Measurements from ENCODE around the gene BBS9. TPM values are rescaled to one million over a fixed set of nuclear protein-coding genes. Genes with fewer than 3 reads are reported as not detected.

The BBS9 gene
- total and polyA plus RNA-seq, 9 of the 15 experiments (the other 6 are each of a cell fraction or from before 2014, with no cell fraction given): 0.77 to 3.3 (median 2.4) TPM

DNA sequence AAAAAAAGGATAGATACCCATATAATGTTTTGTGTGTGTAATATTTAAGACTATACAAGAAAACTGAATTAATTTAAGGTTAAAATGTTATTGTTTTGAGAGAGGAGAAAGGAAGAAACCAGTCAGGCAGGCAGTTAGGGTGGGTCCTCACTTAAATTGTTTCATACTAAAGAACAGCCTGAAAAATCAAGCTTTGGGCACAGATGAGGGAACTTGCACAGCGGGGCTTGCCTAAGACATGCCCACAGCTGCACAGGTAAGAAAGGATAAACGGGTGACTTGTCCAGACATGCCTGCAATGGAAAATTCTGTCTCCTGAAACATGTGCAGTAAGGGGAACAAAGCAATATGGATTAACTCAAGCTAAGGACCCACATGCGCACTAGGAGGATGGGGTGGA, 158.4 kb downstream of the BBS9 start:
- CTCF ChIA-PET (ENCODE audit: low intra/inter-chr PET ratio): interaction anchor here (0.6 kb wide), 1 partner anchor 79 kb away, joined by 3 read pairs; no protein-coding TSS in a partner anchor
- Histone ChIP-seq H2AFZ (ENCODE audit: low read depth, low read length) (no peak overlapping the region), H3K36me3 (ENCODE audit: control insufficient read depth, insufficient read depth, low read length) (no peaks in the 10 kb centered on the region), H3K4me1 (replicated peaks in 1 of 2; ENCODE audit: control insufficient read depth in 2 of 2, insufficient read depth in 2 of 2, low read length in 2 of 2) (no peaks in the 10 kb centered on the region), H3K9me3 (replicated peaks; ENCODE audit: control insufficient read depth, insufficient read depth, low read depth, low read length) (no peaks in the 10 kb centered on the region), H3K9ac (ENCODE audit: insufficient read depth in 1 of 2, low read depth in 2 of 2, low read length in 2 of 2) (no peak overlapping the region), H3K27me3 (ENCODE audit: control insufficient read depth in 2 of 2, insufficient read depth in 2 of 2, low read length in 2 of 2) (no peaks in the 10 kb centered on the region), H3K4me2 (ENCODE audit: insufficient read depth, low read length) (no peak overlapping the region), H3K27ac (ENCODE audit: extremely low read depth, low read depth, low read length) (no peak overlapping the region), H3K79me2 (ENCODE audit: control insufficient read depth, insufficient read depth, low read length) (no peaks in the 10 kb centered on the region), H3K4me3 (no peak overlapping the region), H4K20me1 (replicated peaks; ENCODE audit: control insufficient read depth, insufficient read depth, low read length) (no peaks in the 10 kb centered on the region), H3K9me1 (ENCODE audit: control insufficient read depth, insufficient read depth, low read length) (no peaks in the 10 kb centered on the region)
- ATAC-seq (no peak), DNase-seq (ENCODE audit: extremely low read depth in 1 of 4, low spot score in 3 of 4) (no peak), FAIRE-seq (no peak)
- intact Hi-C loops (cut with micrococcal nuclease): no loop called here
- in situ Hi-C loops (cut with MboI): no loop called here
- POLR2A ChIA-PET: no interaction called here
- 5% methylated on average over 3 of the region's 3 CpGs for WGBS (ENCODE audit: insufficient coverage, low coverage, missing lambda C conversion rate)
- BruUV-seq (replicated peaks): no TSS peak
- TF ChIP-seq ZNF830 (CRISPR knock-in tag; IDR thresholded peaks at IDR 0.05) (no peak), WHSC1 (IDR thresholded peaks at IDR 0.05; ENCODE audit: low read length) (no peak)
- TF ChIP-seq, protein P1, sequence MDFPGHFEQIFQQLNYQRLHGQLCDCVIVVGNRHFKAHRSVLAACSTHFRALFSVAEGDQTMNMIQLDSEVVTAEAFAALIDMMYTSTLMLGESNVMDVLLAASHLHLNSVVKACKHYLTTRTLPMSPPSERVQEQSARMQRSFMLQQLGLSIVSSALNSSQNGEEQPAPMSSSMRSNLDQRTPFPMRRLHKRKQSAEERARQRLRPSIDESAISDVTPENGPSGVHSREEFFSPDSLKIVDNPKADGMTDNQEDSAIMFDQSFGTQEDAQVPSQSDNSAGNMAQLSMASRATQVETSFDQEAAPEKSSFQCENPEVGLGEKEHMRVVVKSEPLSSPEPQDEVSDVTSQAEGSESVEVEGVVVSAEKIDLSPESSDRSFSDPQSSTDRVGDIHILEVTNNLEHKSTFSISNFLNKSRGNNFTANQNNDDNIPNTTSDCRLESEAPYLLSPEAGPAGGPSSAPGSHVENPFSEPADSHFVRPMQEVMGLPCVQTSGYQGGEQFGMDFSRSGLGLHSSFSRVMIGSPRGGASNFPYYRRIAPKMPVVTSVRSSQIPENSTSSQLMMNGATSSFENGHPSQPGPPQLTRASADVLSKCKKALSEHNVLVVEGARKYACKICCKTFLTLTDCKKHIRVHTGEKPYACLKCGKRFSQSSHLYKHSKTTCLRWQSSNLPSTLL (IDR thresholded peaks at IDR 0.05): no peak
- TF ChIP-seq, protein P2, sequence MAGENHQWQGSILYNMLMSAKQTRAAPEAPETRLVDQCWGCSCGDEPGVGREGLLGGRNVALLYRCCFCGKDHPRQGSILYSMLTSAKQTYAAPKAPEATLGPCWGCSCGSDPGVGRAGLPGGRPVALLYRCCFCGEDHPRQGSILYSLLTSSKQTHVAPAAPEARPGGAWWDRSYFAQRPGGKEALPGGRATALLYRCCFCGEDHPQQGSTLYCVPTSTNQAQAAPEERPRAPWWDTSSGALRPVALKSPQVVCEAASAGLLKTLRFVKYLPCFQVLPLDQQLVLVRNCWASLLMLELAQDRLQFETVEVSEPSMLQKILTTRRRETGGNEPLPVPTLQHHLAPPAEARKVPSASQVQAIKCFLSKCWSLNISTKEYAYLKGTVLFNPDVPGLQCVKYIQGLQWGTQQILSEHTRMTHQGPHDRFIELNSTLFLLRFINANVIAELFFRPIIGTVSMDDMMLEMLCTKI (IDR thresholded peaks at IDR 0.05; ENCODE audit: partially characterized antibody): no peak
- TF ChIP-seq, protein P3, sequence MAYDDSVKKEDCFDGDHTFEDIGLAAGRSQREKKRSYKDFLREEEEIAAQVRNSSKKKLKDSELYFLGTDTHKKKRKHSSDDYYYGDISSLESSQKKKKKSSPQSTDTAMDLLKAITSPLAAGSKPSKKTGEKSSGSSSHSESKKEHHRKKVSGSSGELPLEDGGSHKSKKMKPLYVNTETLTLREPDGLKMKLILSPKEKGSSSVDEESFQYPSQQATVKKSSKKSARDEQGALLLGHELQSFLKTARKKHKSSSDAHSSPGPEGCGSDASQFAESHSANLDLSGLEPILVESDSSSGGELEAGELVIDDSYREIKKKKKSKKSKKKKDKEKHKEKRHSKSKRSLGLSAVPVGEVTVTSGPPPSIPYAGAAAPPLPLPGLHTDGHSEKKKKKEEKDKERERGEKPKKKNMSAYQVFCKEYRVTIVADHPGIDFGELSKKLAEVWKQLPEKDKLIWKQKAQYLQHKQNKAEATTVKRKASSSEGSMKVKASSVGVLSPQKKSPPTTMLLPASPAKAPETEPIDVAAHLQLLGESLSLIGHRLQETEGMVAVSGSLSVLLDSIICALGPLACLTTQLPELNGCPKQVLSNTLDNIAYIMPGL (CRISPR knock-in tag; IDR thresholded peaks at IDR 0.05): no peak
- TF ChIP-seq, protein P4, sequence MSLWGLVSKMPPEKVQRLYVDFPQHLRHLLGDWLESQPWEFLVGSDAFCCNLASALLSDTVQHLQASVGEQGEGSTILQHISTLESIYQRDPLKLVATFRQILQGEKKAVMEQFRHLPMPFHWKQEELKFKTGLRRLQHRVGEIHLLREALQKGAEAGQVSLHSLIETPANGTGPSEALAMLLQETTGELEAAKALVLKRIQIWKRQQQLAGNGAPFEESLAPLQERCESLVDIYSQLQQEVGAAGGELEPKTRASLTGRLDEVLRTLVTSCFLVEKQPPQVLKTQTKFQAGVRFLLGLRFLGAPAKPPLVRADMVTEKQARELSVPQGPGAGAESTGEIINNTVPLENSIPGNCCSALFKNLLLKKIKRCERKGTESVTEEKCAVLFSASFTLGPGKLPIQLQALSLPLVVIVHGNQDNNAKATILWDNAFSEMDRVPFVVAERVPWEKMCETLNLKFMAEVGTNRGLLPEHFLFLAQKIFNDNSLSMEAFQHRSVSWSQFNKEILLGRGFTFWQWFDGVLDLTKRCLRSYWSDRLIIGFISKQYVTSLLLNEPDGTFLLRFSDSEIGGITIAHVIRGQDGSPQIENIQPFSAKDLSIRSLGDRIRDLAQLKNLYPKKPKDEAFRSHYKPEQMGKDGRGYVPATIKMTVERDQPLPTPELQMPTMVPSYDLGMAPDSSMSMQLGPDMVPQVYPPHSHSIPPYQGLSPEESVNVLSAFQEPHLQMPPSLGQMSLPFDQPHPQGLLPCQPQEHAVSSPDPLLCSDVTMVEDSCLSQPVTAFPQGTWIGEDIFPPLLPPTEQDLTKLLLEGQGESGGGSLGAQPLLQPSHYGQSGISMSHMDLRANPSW (CRISPR knock-in tag; IDR thresholded peaks at IDR 0.05): no peak
- TF ChIP-seq, protein P5, sequence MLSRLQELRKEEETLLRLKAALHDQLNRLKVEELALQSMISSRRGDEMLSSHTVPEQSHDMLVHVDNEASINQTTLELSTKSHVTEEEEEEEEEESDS (CRISPR knock-in tag; IDR thresholded peaks at IDR 0.05): no peak
- TF ChIP-seq, protein P6, sequence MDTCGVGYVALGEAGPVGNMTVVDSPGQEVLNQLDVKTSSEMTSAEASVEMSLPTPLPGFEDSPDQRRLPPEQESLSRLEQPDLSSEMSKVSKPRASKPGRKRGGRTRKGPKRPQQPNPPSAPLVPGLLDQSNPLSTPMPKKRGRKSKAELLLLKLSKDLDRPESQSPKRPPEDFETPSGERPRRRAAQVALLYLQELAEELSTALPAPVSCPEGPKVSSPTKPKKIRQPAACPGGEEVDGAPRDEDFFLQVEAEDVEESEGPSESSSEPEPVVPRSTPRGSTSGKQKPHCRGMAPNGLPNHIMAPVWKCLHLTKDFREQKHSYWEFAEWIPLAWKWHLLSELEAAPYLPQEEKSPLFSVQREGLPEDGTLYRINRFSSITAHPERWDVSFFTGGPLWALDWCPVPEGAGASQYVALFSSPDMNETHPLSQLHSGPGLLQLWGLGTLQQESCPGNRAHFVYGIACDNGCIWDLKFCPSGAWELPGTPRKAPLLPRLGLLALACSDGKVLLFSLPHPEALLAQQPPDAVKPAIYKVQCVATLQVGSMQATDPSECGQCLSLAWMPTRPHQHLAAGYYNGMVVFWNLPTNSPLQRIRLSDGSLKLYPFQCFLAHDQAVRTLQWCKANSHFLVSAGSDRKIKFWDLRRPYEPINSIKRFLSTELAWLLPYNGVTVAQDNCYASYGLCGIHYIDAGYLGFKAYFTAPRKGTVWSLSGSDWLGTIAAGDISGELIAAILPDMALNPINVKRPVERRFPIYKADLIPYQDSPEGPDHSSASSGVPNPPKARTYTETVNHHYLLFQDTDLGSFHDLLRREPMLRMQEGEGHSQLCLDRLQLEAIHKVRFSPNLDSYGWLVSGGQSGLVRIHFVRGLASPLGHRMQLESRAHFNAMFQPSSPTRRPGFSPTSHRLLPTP (IDR thresholded peaks at IDR 0.05; ENCODE audit: borderline replicate concordance, extremely low read depth, insufficient read length): no peak

Measured in K562 (cell line).